ENCODE data around the gene AKAP13. TPM values are rescaled to one million over a fixed set of nuclear protein-coding genes. Genes with fewer than 3 reads are reported as not detected.

AKAP13 gene
- total RNA-seq, 2 experiments from 2014 or later = 282 to 304 TPM

- ATAC-seq (ENCODE audit: poor library complexity) = no peak
- POLR2A ChIA-PET = no interaction called here
- CTCF ChIA-PET = interaction anchor here (0.6 kb wide), 1 partner anchor 340 kb away, joined by 3 read pairs; no protein-coding TSS in a partner anchor
- H3K4me3 ChIP-seq (ENCODE audit: low read length) = no peak overlapping the region
- Mint-ChIP-seq H3K27ac (no peak overlapping the region), H3K9me3 (no peaks in the 10 kb centered on the region), H3K4me1 (ENCODE audit: low read depth) (peaks cover 24% of the 10 kb centered on the region), H3K27me3 (no peaks in the 10 kb centered on the region), H3K36me3 (ENCODE audit: low read depth) (peaks cover 74% of the 10 kb centered on the region), H3K4me3 (no peak overlapping the region)
- intact Hi-C loops (cut with DNase I, micrococcal nuclease) = loop anchor here in 1 of 2 experiments (5.0 kb wide), 1 partner anchor 64 kb away; no protein-coding TSS in a partner anchor
- peaks cover 21% of the 10 kb centered on the region for H3K4me1 ChIP-seq (ENCODE audit: insufficient read depth, low read length)
- no peaks in the 10 kb centered on the region for H3K9me3 ChIP-seq (ENCODE audit: control insufficient read depth in 1 of 2, insufficient read depth in 1 of 2, low read length in 2 of 2)
- H3K27ac ChIP-seq (ENCODE audit: low read depth in 1 of 2, low read length in 2 of 2) = no peak overlapping the region
- H3K36me3 ChIP-seq (ENCODE audit: insufficient read depth, low read length) = peaks cover 49% of the 10 kb centered on the region
- no peak for TF ChIP-seq CTCF (IDR thresholded peaks at IDR 0.05)
- no peaks in the 10 kb centered on the region for H3K27me3 ChIP-seq (ENCODE audit: control insufficient read depth in 1 of 2, insufficient read depth in 2 of 2, low read length in 2 of 2)
- no peak for DNase-seq
Measured at GRCh38 chr15:85651548-85651947, 271.1 kb downstream of the AKAP13 start.

DNA sequence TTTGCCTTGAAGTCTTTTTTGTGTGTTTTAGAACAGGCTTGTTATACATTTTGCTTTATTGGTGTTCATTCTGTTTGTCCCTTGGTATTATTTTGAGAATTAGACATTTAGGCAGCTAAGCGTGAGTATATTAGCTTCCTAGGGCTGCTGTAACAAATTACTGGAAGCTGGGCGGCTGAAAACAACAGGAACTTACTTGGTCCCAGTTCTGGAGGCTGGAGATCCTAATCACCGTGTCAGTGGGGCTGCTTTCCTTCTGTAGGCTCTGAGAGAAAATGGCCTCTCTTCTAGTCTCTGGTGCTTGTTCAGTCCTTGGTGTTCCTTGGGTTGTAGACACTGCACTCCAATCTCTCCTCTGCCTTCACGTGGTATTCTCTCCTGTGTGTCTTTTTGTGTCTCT, 272.1 kb downstream of the AKAP13 start:
- H3K4me3 Mint-ChIP-seq = no peak overlapping the region
- peaks cover 74% of the 10 kb centered on the region for H3K36me3 Mint-ChIP-seq (ENCODE audit: low read depth)
- Histone ChIP-seq H3K36me3 (ENCODE audit: insufficient read depth, low read length) (peaks cover 50% of the 10 kb centered on the region), H3K27ac (ENCODE audit: low read depth in 1 of 2, low read length in 2 of 2) (no peak overlapping the region), H3K27me3 (ENCODE audit: control insufficient read depth in 1 of 2, insufficient read depth in 2 of 2, low read length in 2 of 2) (no peaks in the 10 kb centered on the region), H3K4me3 (ENCODE audit: low read length) (no peak overlapping the region), H3K9me3 (ENCODE audit: control insufficient read depth in 1 of 2, insufficient read depth in 1 of 2, low read length in 2 of 2) (no peaks in the 10 kb centered on the region), H3K4me1 (ENCODE audit: insufficient read depth, low read length) (peaks cover 13% of the 10 kb centered on the region)
- H3K27me3 Mint-ChIP-seq = no peaks in the 10 kb centered on the region
- POLR2A ChIA-PET = no interaction called here
- no peaks in the 10 kb centered on the region for H3K9me3 Mint-ChIP-seq
- intact Hi-C loops (cut with DNase I, micrococcal nuclease) = loop anchor here in 1 of 2 experiments (5.0 kb wide), 1 partner anchor 65 kb away; no protein-coding TSS in a partner anchor
- DNase-seq (no peak), ATAC-seq (ENCODE audit: poor library complexity) (no peak)
- CTCF ChIA-PET = interaction anchor here (0.6 kb wide), 1 partner anchor 341 kb away, joined by 3 read pairs; no protein-coding TSS in a partner anchor
- peaks cover 19% of the 10 kb centered on the region for H3K4me1 Mint-ChIP-seq (ENCODE audit: low read depth)
- peak overlapping the region; percentile 36 for H3K27ac Mint-ChIP-seq
- no peak for TF ChIP-seq CTCF (IDR thresholded peaks at IDR 0.05)

DNA sequence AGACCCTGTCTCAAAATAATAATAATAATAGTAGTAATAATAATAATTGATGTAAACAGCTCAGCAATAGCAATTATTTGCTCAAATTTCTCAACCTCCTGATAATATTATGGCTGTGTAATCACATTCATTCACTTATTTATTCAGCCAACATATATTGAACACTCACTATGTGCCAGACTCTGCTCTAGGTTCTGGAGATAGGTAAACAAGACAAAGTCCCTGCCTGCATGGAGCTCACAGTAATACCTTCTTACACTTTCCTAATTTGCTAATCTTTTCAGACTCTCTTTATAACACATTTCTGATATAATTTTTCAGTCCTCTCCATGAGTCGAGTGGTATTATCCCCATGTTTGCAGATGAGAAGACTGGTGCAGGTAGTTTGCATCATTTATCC, 276.7 kb downstream of the AKAP13 start:
- DNase-seq (no peak), ATAC-seq (ENCODE audit: poor library complexity) (no peak)
- Histone ChIP-seq H3K27ac (ENCODE audit: low read depth in 1 of 2, low read length in 2 of 2) (no peak overlapping the region), H3K9me3 (ENCODE audit: control insufficient read depth in 1 of 2, insufficient read depth in 1 of 2, low read length in 2 of 2) (no peaks in the 10 kb centered on the region), H3K36me3 (ENCODE audit: insufficient read depth, low read length) (peaks cover 79% of the 10 kb centered on the region), H3K4me3 (ENCODE audit: low read length) (no peak overlapping the region), H3K4me1 (ENCODE audit: insufficient read depth, low read length) (no peaks in the 10 kb centered on the region), H3K27me3 (ENCODE audit: control insufficient read depth in 1 of 2, insufficient read depth in 2 of 2, low read length in 2 of 2) (no peaks in the 10 kb centered on the region)
- Mint-ChIP-seq H3K27me3 (no peaks in the 10 kb centered on the region), H3K27ac (no peak overlapping the region), H3K36me3 (ENCODE audit: low read depth) (peaks cover 89% of the 10 kb centered on the region), H3K4me3 (no peak overlapping the region), H3K4me1 (ENCODE audit: low read depth) (no peaks in the 10 kb centered on the region), H3K9me3 (no peaks in the 10 kb centered on the region)
- CTCF ChIA-PET = interaction anchor here (0.6 to 1.2 kb wide), 5 partner anchors 27 to 39 kb away, joined by 3 read pairs; no protein-coding TSS in a partner anchor
- TF ChIP-seq CTCF (IDR thresholded peaks at IDR 0.05) = no peak
- POLR2A ChIA-PET = no interaction called here
- intact Hi-C loops (cut with DNase I, micrococcal nuclease) = loop anchor here in 1 of 2 experiments (5.0 kb wide), 1 partner anchor 35 kb away; no protein-coding TSS in a partner anchor
